Neural progenitor cell (in vitro differentiated cells): Measurements from ENCODE around the gene BRI3BP.
"Not testable (repeated sequence)": the region's sequence is repeated elsewhere in the genome, so short reads cannot be mapped to it uniquely, and the experiment has no call there.

Experiments used
- CTCF ChIP-seq: fragments of 200-600 bp; sonication (generic); IDR thresholded peaks from 2 replicates; pipeline ENCODE4 v1.5.1; 2017; ENCODE audit warnings: antibody characterized with exemption, mild to moderate bottlenecking
- EZH2 ChIP-seq: fragments of 200-600 bp; sonication (generic); IDR thresholded peaks from 2 replicates; pipeline ENCODE4 v1.6.1; 2017; ENCODE audit warnings: antibody characterized with exemption, mild to moderate bottlenecking, moderate library complexity

- TF ChIP-seq CTCF, EZH2: not testable (repeated sequence)
Measured at GRCh38 chr12:125031471-125031870, 38.0 kb downstream of the BRI3BP start.
